ENCODE measurements around the gene TCAP.

The TCAP gene

GRCh38 chr17:39667262-39667944 lies 2.3 kb downstream of the TCAP start:
- no peak for DNase-seq (ENCODE audit: low spot score)

DNA sequence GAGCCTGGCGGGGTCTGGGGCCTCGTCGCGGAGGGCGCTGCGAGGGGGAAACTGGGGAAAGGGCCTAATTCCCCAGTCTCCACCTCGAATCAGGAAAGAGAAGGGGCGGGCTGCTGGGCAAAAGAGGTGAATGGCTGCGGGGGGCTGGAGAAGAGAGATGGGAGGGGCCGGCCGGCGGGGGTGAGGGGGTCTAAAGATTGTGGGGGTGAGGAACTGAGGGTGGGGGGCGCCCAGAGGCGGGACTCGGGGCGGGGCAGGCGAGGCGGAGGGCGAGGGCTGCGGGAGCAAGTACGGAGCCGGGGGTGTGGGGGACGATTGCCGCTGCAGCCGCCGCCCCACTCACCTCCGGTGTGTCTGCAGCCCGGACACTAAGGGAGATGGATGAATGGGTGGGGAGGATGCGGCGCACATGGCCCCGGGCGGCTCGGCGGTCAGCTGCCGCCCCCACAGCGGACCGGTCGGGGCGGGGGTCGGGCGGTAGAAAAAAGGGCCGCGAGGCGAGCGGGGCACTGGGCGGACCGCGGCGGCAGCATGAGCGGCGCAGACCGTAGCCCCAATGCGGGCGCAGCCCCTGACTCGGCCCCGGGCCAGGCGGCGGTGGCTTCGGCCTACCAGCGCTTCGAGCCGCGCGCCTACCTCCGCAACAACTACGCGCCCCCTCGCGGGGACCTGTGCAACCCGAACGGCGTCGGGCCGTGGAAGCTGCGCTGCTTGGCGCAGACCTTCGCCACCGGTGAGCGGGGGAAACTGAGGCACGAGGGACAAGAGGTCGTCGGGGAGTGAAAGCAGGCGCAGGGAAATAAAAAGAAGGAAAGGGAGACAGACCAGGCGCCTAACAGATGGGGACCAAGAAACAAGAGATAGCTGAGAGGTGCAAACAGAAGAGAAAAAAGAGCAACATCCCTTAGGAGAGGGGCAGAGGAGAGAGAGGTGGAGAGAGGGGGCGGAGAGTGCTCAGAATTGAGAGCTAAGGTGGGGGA lies 3.1 kb downstream of the TCAP start, which contains the start of gene PNMT:
Gene PNMT, plus strand, starts transcription at position 509 of the 980 bp plus-strand sequence. Its CDS starts 23 bp downstream, at position 532.
- DNase-seq (ENCODE audit: low spot score) = peak; percentile 80

GRCh38 chr17:39669897-39670735 lies 5.0 kb downstream of the TCAP start:
- DNase-seq (ENCODE audit: low spot score) = no peak

DNA sequence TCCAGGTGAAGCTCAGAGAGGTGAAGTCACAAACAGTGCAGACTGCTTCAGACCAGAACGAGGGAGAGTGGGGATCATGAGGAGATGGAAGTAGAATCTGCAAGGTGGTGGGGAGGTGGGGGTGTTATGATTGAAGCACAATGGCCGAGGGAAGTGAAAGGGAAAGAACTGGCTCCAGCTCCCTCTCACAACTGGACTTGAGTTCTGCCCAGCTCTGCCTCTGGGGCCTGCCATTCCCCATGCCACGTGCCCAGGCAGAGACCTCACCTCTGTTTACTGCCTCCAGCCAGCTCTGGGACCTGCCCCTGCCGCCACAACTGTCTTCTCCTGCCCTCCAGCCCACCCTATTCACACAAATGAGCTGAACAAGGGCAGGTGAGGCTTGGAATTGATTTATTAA lies 5.6 kb downstream of the TCAP start:
- DNase-seq (ENCODE audit: low spot score) = no peak

DNA sequence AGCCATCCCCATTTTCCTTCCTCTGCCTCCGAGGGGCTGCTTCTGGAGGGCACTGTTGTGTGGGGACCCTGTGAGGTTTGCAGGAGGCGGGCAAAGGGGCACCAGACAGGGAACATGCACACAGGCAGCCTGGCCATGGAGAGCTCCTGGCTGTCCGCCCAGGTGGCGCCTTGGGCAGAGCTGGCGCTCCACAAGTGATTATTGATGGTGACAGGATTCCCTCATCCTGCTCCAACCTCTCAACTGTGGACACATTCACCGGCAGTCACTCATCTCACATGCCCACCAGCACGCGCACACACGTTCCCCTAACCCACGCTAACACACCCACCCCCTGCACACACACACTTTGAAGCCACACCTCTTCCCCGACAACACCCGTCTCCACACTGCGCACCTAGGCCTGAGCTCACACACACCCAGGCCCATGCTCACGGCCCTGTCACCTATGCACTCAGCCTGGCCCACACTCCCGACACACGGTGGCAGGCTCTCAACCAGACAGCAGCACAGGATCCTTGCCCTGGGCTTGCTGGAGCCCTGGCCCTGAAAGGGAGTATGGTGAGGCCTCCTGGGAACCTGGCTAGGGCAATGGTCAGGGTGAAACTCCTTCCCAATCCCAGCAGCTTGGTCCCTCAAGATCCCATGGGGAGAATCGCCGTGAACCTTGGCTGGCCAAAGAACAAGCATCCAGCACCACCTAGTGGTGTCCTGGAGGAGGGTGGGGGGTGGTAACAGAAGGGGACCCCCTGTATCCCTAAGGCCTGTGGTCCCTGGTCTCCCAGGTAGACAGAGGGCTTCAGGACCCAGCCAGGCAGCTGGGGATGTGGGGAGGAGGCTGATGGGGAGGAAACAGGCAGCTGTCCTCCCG lies 6.7 kb downstream of the TCAP start:
- peak; percentile 66 for DNase-seq (ENCODE audit: low spot score)

DNA sequence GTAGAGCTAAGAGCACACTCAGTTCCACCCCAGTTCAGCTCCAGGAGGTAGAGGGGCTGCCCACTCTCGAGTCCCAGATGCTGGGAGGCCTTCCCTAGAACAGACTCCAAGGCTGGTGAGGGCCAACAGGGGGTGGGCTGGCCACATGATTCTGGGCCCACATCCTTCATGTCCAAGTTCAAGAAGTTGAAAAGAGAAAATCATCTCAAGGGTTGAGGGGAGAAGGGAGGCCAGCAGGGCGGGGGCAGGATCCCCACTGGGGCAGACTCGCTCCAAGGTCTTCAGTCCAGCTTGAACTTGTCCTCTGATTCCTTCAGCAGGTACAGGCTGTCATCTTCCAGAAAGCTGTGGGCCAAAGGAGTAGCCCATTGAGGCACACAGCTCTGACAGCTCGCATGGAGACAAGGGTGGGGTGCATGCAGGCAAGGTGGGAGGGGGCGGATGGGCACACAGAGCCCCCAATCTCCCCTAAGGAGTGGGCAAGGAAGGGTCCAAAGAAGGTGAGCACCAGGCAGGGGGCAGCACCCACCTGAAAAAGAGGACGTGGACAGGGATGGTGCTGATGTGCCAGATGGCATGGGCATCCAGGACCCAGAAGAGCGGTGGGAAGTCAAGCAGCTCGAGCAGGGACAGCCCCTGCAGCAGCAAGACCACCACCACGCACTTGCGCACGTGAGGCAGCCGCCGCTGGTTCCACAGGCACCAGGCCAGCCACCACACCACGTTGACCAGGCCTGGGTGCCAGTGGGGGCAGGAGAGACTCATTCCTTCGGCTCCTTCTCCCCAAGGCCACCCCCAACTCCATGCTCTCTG lies 7.6 kb downstream of the TCAP start:
- no peak for DNase-seq (ENCODE audit: low spot score)

- DNase-seq (ENCODE audit: low spot score) = no peak
Observed at GRCh38 chr17:39673335-39674081, 8.4 kb downstream of the TCAP start.

DNA sequence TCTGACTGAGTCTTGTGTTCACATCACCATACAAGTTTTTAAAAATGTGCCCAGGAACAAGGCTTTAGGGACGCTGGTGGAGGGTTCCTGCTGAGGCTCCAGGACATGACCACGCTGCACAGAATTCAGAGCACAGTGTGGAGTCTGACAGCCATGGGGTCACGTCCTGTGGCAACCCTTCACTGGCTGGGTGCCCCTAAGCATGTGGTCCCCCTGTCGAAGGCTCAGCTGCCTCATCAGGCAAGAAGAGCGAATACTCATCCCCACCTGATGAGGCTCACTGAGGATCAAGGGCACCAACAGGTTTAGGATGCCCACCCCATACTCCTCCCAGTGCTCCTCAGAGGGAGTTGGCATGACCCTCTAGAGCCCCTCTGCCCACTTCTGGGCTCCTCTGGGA lies 9.0 kb downstream of the TCAP start:
- DNase-seq (ENCODE audit: low spot score) = no peak

GRCh38 chr17:39674702-39675389 lies 9.7 kb downstream of the TCAP start:
- DNase-seq (ENCODE audit: low spot score) = no peak

DNA sequence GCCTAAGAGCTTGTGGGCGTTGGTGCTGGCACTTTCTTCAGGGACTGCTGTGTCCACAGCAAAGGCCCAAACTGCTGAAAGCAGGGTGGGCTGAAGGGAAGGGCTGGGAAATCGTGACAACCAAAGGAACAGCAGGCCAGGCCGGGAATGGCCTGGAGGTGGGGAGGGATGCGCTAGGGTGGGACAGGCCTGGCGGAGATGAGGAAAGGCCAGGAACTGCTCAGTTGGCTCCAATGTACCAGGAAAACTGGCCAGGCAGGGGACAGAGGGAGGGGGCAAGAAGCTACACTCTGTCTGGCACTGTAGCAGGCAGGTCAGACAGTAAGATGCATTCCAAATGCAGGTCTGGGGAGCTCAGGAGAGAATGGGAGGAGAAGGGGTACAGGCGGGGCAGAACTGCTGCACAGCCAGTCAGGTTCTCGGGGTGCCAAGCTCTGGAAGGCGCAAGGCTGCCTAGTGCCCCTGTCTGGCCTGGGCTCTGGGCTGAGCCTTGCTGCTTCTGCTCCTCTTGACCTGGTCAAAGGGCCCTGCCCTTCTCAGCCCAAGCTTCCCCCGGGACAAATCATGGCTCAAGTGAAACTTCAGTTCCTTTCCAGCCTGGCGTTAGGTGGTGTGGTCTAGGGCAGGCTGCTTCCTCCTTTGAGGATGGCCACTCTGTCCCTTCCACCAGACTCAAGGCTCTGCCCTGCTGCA lies 10.4 kb downstream of the TCAP start:
- no peak for DNase-seq (ENCODE audit: low spot score)

- DNase-seq (ENCODE audit: low spot score) = no peak
Observed at GRCh38 chr17:39676198-39676819, 11.2 kb downstream of the TCAP start.

- no peak for DNase-seq (ENCODE audit: low spot score)
Observed at GRCh38 chr17:39677072-39677471, 11.9 kb downstream of the TCAP start.

DNA sequence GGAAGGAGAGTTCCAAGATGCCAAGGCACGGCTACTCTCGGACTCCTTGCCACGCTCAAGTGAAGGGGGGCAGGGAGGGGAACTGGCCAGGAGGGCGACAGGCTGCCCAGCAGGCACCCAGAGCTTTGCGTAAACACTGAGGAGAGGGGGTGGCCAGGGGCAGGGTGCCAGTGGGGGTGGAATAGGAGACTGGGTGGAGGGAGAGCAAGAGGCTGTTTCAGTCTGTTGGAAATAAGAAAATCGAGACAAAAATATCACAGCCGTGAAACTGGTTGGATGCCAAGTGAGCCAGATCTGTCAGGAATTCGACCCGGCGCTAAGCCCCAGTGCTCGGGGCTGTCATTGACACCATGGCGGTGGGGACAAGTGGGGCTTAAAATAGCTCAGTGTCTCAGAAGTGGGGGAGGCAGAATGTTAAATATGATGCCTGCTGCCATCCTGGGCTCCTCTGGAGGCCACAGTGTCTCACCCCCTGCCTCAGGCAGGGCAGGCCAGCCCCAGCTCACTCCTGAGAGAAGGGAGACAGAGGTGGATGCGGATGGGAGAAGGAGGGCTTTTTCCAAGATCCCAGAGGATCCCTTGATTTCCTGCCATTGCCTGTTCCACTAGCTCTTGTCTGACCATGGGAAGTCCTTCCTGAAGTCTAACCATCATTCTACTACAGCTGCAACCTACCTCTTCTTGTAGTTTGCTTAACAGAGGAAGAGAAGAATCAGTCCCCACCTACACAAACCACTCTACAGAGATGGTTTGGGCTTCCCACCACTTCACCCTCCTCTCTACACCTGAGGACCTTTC lies 12.6 kb downstream of the TCAP start:
- DNase-seq (ENCODE audit: low spot score) = no peak

- no peak for DNase-seq (ENCODE audit: low spot score)
Observed at GRCh38 chr17:39678340-39679116, 13.4 kb downstream of the TCAP start.

GRCh38 chr17:39679521-39680192 lies 14.5 kb downstream of the TCAP start:
- DNase-seq (ENCODE audit: low spot score) = no peak
